HEK293 (cell line): Measurements from ENCODE around the gene SLC6A6.

ENCODE experiments used
- CTCF ChIA-PET: fragments of 350-600 bp; formaldehyde crosslinking; extraction: SDS; loops from one replicate; lab custom pipeline; 2021; ENCODE audit warnings: antibody characterized with exemption; lab: Yijun Ruan, JAX
- POLR2A ChIA-PET: fragments of 300-600 bp; formaldehyde crosslinking; extraction: SDS; loops from one replicate; lab custom pipeline; 2020; ENCODE audit warnings: antibody characterized with exemption, inconsistent platforms; lab: Yijun Ruan, JAX
- H3K27ac ChIP-seq: fragments of 200-500 bp; sonication (Bioruptor generic); 2 replicates; pipeline ENCODE4 v1.5.1; 2014; ENCODE audit warnings: low read depth, low read length, control low read depth, inconsistent platforms; ENCODE audit errors: extremely low read depth
- H3K36me3 ChIP-seq, 2 experiments: fragments of 200-500 bp in 1 of 2; sonication (Bioruptor generic) in 1 of 2; 1 replicate in 1 of 2; 2 replicates in 1 of 2; pipeline ENCODE4 v1.5.1; 2014 to 2017; ENCODE audit warnings: inconsistent platforms in 2 of 2, low read length in 2 of 2; ENCODE audit not compliant: control insufficient read depth in 2 of 2, insufficient read depth in 1 of 2
- H3K4me1 ChIP-seq: fragments of 200-500 bp; sonication (Bioruptor generic); 2 replicates; pipeline ENCODE4 v1.5.1; 2014; ENCODE audit warnings: mild to moderate bottlenecking, low read length, inconsistent platforms; ENCODE audit not compliant: control insufficient read depth, insufficient read depth
- H3K4me3 ChIP-seq: 2 replicates; pipeline ENCODE4 v1.5.1; 2011; ENCODE audit warnings: low read depth, mild to moderate bottlenecking, control low read depth, low read length, moderate library complexity
- H3K9me3 ChIP-seq: fragments of 200-500 bp; sonication (Bioruptor generic); 2 replicates; pipeline ENCODE4 v1.5.1; 2014; ENCODE audit warnings: low read depth, low read length, inconsistent platforms; ENCODE audit not compliant: control insufficient read depth, insufficient read depth
- GLIS1 ChIP-seq: fragments of 450-650 bp; formaldehyde crosslinking; IDR thresholded peaks from 2 replicates; pipeline ENCODE4 v1.5.1; 2016; ENCODE audit warnings: missing biosample characterization, missing genetic modification characterization
- HOXD13 ChIP-seq: sonication (generic); formaldehyde crosslinking; IDR thresholded peaks from 2 replicates; pipeline ENCODE4 v1.8.0; 2022; ENCODE audit warnings: missing genetic modification reagents, borderline replicate concordance
- KLF1 ChIP-seq: fragments of 450-650 bp; formaldehyde crosslinking; IDR thresholded peaks from 2 replicates; pipeline ENCODE4 v1.5.1; 2016; ENCODE audit warnings: missing biosample characterization, missing genetic modification characterization
- KLF8 ChIP-seq: fragments of 450-650 bp; formaldehyde crosslinking; IDR thresholded peaks from 2 replicates; pipeline ENCODE4 v1.5.1; 2016; ENCODE audit warnings: missing biosample characterization, missing genetic modification characterization
- SCRT1 ChIP-seq: fragments of 450-650 bp; formaldehyde crosslinking; IDR thresholded peaks from 2 replicates; pipeline ENCODE4 v1.5.1; 2016; ENCODE audit warnings: missing biosample characterization, missing genetic modification characterization, borderline replicate concordance
- SCRT2 ChIP-seq: fragments of 450-650 bp; formaldehyde crosslinking; IDR thresholded peaks from 2 replicates; pipeline ENCODE4 v1.5.1; 2016; ENCODE audit warnings: missing biosample characterization, missing genetic modification characterization
- SETDB1 ChIP-seq: IDR thresholded peaks from one replicate; pipeline ENCODE4 v1.6.1; 2017; ENCODE audit warnings: mild to moderate bottlenecking, low read length, moderate library complexity, mixed read lengths; ENCODE audit not compliant: insufficient read length
- SP2 ChIP-seq: fragments of 450-650 bp; formaldehyde crosslinking; IDR thresholded peaks from 2 replicates; pipeline ENCODE4 v1.5.1; 2016; ENCODE audit warnings: missing biosample characterization, missing genetic modification characterization
- ZNF121 ChIP-seq: fragments of 450-650 bp; formaldehyde crosslinking; IDR thresholded peaks from 2 replicates; pipeline ENCODE4 v1.5.1; 2016; ENCODE audit warnings: missing biosample characterization, missing genetic modification characterization
- ZNF26 ChIP-seq: fragments of 450-650 bp; formaldehyde crosslinking; IDR thresholded peaks from 2 replicates; pipeline ENCODE4 v1.5.1; 2016; ENCODE audit warnings: missing biosample characterization, missing genetic modification characterization
- ZNF48 ChIP-seq: fragments of 450-650 bp; formaldehyde crosslinking; IDR thresholded peaks from 2 replicates; pipeline ENCODE4 v1.5.1; 2016; ENCODE audit warnings: missing biosample characterization, missing genetic modification characterization
- ZNF555 ChIP-seq: fragments of 450-650 bp; formaldehyde crosslinking; conservative IDR thresholded peaks from 2 replicates; pipeline ENCODE4 v1.5.1; 2017; ENCODE audit warnings: missing biosample characterization, mild to moderate bottlenecking, missing genetic modification characterization, inconsistent platforms
- ZNF580 ChIP-seq: fragments of 450-650 bp; formaldehyde crosslinking; IDR thresholded peaks from 2 replicates; pipeline ENCODE4 v1.5.1; 2016; ENCODE audit warnings: missing biosample characterization, missing genetic modification characterization
- ZNF785 ChIP-seq: fragments of 450-650 bp; formaldehyde crosslinking; IDR thresholded peaks from 2 replicates; pipeline ENCODE4 v1.5.1; 2016; ENCODE audit warnings: missing biosample characterization, missing genetic modification characterization
- ZSCAN23 ChIP-seq: fragments of 450-650 bp; formaldehyde crosslinking; IDR thresholded peaks from 2 replicates; pipeline ENCODE4 v1.5.1; 2016; ENCODE audit warnings: missing biosample characterization, missing genetic modification characterization
- TF ChIP-seq, protein P1 (sequence below): fragments of 450-650 bp; formaldehyde crosslinking; IDR thresholded peaks from 2 replicates; pipeline ENCODE4 v1.5.1; 2016; ENCODE audit warnings: missing biosample characterization, missing genetic modification characterization
- TF ChIP-seq, protein P2 (sequence below): fragments of 450-650 bp; formaldehyde crosslinking; IDR thresholded peaks from 2 replicates; pipeline ENCODE4 v1.5.1; 2016; ENCODE audit warnings: missing biosample characterization, missing genetic modification characterization
- TF ChIP-seq, protein P3 (sequence below): fragments of 450-650 bp; formaldehyde crosslinking; IDR thresholded peaks from 2 replicates; pipeline ENCODE4 v1.5.1; 2017; ENCODE audit warnings: missing biosample characterization, missing genetic modification characterization

The SLC6A6 gene

GRCh38 chr3:14369675-14370669 is 32.4 kb upstream of the SLC6A6 start:
- peaks cover 12% of the 10 kb centered on the region for H3K4me1 ChIP-seq
- CTCF ChIA-PET: interaction anchor here (0.6 to 1.8 kb wide), 11 partner anchors 9 to 166 kb away, joined by 3 to 6 read pairs (median 3); no protein-coding TSS in a partner anchor
- H3K27ac ChIP-seq: no peak overlapping the region
- no peak overlapping the region for H3K4me3 ChIP-seq
- H3K36me3 ChIP-seq: no peaks in the 10 kb centered on the region
- TF ChIP-seq KLF8 (tag by site-specific recombination) (peak; percentile 63; the same call in 1 of the 2 replicates), SCRT2 (tag by site-specific recombination) (peak; percentile 97), ZSCAN23 (tag by site-specific recombination) (no peak), KLF1 (tag by site-specific recombination) (peak; percentile 43; the same call in 1 of the 2 replicates), GLIS1 (tag by site-specific recombination) (peak; percentile 46), ZNF26 (tag by site-specific recombination) (no peak), SCRT1 (tag by site-specific recombination) (peak; percentile 80), ZNF555 (tag by site-specific recombination) (no peak), ZNF785 (tag by site-specific recombination) (no peak), ZNF121 (tag by site-specific recombination) (peak; percentile 68)
- TF ChIP-seq, protein P1, sequence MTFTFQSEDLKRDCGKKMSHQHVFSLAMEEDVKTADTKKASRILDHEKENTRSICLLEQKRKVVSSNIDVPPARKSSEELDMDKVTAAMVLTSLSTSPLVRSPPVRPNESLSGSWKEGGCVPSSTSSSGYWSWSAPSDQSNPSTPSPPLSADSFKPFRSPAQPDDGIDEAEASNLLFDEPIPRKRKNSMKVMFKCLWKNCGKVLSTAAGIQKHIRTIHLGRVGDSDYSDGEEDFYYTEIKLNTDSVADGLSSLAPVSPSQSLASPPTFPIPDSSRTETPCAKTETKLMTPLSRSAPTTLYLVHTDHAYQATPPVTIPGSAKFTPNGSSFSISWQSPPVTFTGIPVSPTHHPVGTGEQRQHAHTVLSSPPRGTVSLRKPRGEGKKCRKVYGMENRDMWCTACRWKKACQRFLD: no peak
- TF ChIP-seq, protein P2, sequence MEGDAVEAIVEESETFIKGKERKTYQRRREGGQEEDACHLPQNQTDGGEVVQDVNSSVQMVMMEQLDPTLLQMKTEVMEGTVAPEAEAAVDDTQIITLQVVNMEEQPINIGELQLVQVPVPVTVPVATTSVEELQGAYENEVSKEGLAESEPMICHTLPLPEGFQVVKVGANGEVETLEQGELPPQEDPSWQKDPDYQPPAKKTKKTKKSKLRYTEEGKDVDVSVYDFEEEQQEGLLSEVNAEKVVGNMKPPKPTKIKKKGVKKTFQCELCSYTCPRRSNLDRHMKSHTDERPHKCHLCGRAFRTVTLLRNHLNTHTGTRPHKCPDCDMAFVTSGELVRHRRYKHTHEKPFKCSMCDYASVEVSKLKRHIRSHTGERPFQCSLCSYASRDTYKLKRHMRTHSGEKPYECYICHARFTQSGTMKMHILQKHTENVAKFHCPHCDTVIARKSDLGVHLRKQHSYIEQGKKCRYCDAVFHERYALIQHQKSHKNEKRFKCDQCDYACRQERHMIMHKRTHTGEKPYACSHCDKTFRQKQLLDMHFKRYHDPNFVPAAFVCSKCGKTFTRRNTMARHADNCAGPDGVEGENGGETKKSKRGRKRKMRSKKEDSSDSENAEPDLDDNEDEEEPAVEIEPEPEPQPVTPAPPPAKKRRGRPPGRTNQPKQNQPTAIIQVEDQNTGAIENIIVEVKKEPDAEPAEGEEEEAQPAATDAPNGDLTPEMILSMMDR: peak; percentile 43
- TF ChIP-seq, protein P3, sequence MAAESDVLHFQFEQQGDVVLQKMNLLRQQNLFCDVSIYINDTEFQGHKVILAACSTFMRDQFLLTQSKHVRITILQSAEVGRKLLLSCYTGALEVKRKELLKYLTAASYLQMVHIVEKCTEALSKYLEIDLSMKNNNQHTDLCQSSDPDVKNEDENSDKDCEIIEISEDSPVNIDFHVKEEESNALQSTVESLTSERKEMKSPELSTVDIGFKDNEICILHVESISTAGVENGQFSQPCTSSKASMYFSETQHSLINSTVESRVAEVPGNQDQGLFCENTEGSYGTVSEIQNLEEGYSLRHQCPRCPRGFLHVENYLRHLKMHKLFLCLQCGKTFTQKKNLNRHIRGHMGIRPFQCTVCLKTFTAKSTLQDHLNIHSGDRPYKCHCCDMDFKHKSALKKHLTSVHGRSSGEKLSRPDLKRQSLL (tag by site-specific recombination): 0 out of 2 replicates have a peak, but pooled peaks have one; percentile 37
- H3K9me3 ChIP-seq: no peaks in the 10 kb centered on the region
- POLR2A ChIA-PET: interaction anchor here (0.8 kb wide), 1 partner anchor 33 kb away, joined by 3 read pairs; the partner anchor contains the start of gene SLC6A6

DNA sequence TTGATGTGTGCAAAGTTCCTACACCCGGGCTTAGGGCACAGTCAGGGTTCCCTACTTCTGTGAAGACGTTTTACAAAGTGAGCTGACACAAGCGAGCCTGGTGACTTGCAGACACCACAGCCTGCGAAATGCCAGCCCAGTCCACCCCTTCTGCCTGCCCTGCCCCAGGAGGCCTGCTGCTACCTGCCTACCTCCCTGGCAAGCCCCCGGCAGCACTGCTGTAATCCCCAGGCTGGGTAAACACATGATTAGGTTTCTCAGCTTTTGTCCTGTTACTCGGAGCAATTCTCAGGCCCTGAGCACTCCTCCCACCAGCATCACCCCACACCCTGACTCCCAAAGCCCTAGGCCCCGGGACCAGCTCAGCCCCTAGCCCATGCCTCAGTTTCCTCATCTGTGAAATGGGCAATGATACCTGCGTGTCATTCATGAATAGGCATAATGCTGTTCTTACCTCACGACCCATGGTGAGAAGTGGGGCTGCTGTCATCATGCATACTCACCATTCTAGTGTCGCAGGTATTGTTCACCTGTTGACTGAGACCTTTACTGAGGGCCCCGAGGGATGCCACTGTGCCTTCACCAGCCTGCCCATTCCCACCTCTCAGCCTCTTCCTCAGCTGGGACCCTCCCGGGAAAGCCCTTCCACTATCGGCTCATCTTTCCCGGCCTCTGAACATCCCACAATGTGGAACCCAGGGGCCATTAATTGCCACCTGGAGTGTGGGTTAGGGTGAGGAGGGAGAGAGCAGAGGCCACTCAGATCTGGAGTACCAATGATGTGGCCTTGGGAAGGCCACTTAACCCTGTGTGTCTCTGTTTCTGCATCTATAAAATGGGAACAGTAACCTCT is 31.5 kb upstream of the SLC6A6 start:
- no peaks in the 10 kb centered on the region for H3K36me3 ChIP-seq
- POLR2A ChIA-PET: interaction anchor here (1.2 kb wide), 1 partner anchor 32 kb away, joined by 3 read pairs; the partner anchor contains the start of gene SLC6A6
- peaks cover 12% of the 10 kb centered on the region for H3K4me1 ChIP-seq
- no peak overlapping the region for H3K4me3 ChIP-seq
- TF ChIP-seq SP2 (tag by site-specific recombination) (no peak), ZNF48 (tag by site-specific recombination) (no peak), SCRT1 (tag by site-specific recombination) (peak; percentile 86), SETDB1 (no peak), ZNF580 (tag by site-specific recombination) (no peak), HOXD13 (CRISPR knock-in tag) (no peak), SCRT2 (tag by site-specific recombination) (peak; percentile 81), GLIS1 (tag by site-specific recombination) (no peak), KLF1 (tag by site-specific recombination) (no peak)
- no peaks in the 10 kb centered on the region for H3K9me3 ChIP-seq
- H3K27ac ChIP-seq: no peak overlapping the region
- CTCF ChIA-PET: interaction anchor here (0.6 to 1.8 kb wide), 9 partner anchors 10 to 101 kb away, joined by 3 to 6 read pairs (median 3); no protein-coding TSS in a partner anchor
